ENCODE results near the gene SND1. TPM values are rescaled to one million over a fixed set of nuclear protein-coding genes. Genes with fewer than 3 reads are reported as not detected.

Gene SND1
- total RNA-seq, 4 donors from 2014 or later = 70.8 to 141 (median 85.7) TPM

- TF ChIP-seq POLR2A (IDR thresholded peaks at IDR 0.05) = no peak
- DNase-seq (ENCODE audit: low spot score in 2 of 2) = no peak
- H3K4me1 ChIP-seq = peaks cover 0 to 8% (median 0%) of the 10 kb centered on the region in 4 donors
- 84 to 100% methylated on average over 6 to 9 of the region's 9 CpGs for WGBS, 2 donors
- no peaks in the 10 kb centered on the region for H3K9me3 ChIP-seq
- no peak overlapping the region for H3K4me3 ChIP-seq
- no peaks in the 10 kb centered on the region for H3K27me3 ChIP-seq
- H3K27ac ChIP-seq = no peak overlapping the region
- no peaks in the 10 kb centered on the region for H3K36me3 ChIP-seq
Measured at GRCh38 chr7:128116740-128117139, 464.7 kb downstream of the SND1 start.

- DNase-seq (ENCODE audit: low spot score in 2 of 2) = no peak
Measured at GRCh38 chr7:128117691-128118090, 465.7 kb downstream of the SND1 start.

GRCh38 chr7:128119036-128119435 is 467.0 kb downstream of the SND1 start:
- no peak for DNase-seq (ENCODE audit: low spot score in 2 of 2)
- Histone ChIP-seq H3K27ac (no peak overlapping the region), H3K4me1 (no peaks in the 10 kb centered on the region), H3K36me3 (no peaks in the 10 kb centered on the region), H3K9me3 (no peaks in the 10 kb centered on the region), H3K27me3 (no peaks in the 10 kb centered on the region), H3K4me3 (no peak overlapping the region)
- TF ChIP-seq EP300 (IDR thresholded peaks at IDR 0.05) (no peak), CTCF (IDR thresholded peaks at IDR 0.05) (no peak), POLR2A (IDR thresholded peaks at IDR 0.05) (no peak)
- 87 to 96% methylated on average over 5 of the region's 5 CpGs for WGBS, 2 donors

More at GRCh38 chr7:128117691-128118090, 465.7 kb downstream of the SND1 start:
- Histone ChIP-seq H3K4me3 (no peak overlapping the region), H3K36me3 (no peaks in the 10 kb centered on the region), H3K4me1 (peaks cover 0 to 2% (median 0%) of the 10 kb centered on the region in 4 donors), H3K27ac (no peak overlapping the region), H3K27me3 (no peaks in the 10 kb centered on the region), H3K9me3 (no peaks in the 10 kb centered on the region)
- no peak for TF ChIP-seq CTCF (IDR thresholded peaks at IDR 0.05)
- no peak for TF ChIP-seq POLR2A (IDR thresholded peaks at IDR 0.05)
- no peak for TF ChIP-seq EP300 (IDR thresholded peaks at IDR 0.05)
- WGBS, 2 donors = 81 to 84% methylated on average over 6 of the region's 6 CpGs

GRCh38 chr7:128120116-128120515 is 468.1 kb downstream of the SND1 start:
- WGBS, 2 donors = 90 to 95% methylated on average over 7 of the region's 7 CpGs
- Histone ChIP-seq H3K27me3 (no peaks in the 10 kb centered on the region), H3K36me3 (no peaks in the 10 kb centered on the region), H3K4me1 (no peaks in the 10 kb centered on the region), H3K27ac (no peak overlapping the region), H3K4me3 (no peak overlapping the region), H3K9me3 (no peaks in the 10 kb centered on the region)
- no peak for DNase-seq (ENCODE audit: low spot score in 2 of 2)
- TF ChIP-seq EP300 (IDR thresholded peaks at IDR 0.05) (no peak), POLR2A (IDR thresholded peaks at IDR 0.05) (no peak), CTCF (IDR thresholded peaks at IDR 0.05) (no peak)

GRCh38 chr7:128120976-128121490 is 469.0 kb downstream of the SND1 start:
- H3K9me3 ChIP-seq = no peaks in the 10 kb centered on the region
- no peak overlapping the region for H3K4me3 ChIP-seq
- H3K27me3 ChIP-seq = no peaks in the 10 kb centered on the region
- H3K27ac ChIP-seq = no peak overlapping the region
- DNase-seq (ENCODE audit: low spot score in 2 of 2) = no peak
- no peaks in the 10 kb centered on the region for H3K4me1 ChIP-seq
- 68 to 80% methylated on average over 7 of the region's 7 CpGs for whole genome bisulfite sequencing, 2 donors
- TF ChIP-seq CTCF (IDR thresholded peaks at IDR 0.05) = no peak
- no peak for TF ChIP-seq POLR2A (IDR thresholded peaks at IDR 0.05)
- TF ChIP-seq EP300 (IDR thresholded peaks at IDR 0.05) = no peak
- no peaks in the 10 kb centered on the region for H3K36me3 ChIP-seq
